Sigmoid colon (tissue), 4 donors: ENCODE results near the gene FUT3.

ENCODE experiments used
- POLR2A ChIP-seq, 2 donors: fragments of 450-650 bp; IDR thresholded peaks; one replicate each; pipeline ENCODE4 v1.6.1; 2016; ENCODE audit warnings: antibody characterized with exemption in 2 of 2, mild to moderate bottlenecking in 2 of 2, moderate library complexity in 2 of 2
- POLR2AphosphoS5 ChIP-seq, 4 donors: sonication (generic); formaldehyde crosslinking; IDR thresholded peaks; one replicate each; pipeline ENCODE4 v1.6.1; 2017; ENCODE audit warnings: antibody characterized with exemption in 4 of 4
- TF ChIP-seq, protein P1 (sequence below), 4 experiments: fragments of 450-650 bp in 3 of 4; fragments of 200-600 bp in 1 of 4; IDR thresholded peaks; one replicate each; pipeline ENCODE4 v1.5.1; 2016 to 2019; ENCODE audit warnings: antibody characterized with exemption in 4 of 4, mild to moderate bottlenecking in 3 of 4, moderate library complexity in 2 of 4

DNA sequence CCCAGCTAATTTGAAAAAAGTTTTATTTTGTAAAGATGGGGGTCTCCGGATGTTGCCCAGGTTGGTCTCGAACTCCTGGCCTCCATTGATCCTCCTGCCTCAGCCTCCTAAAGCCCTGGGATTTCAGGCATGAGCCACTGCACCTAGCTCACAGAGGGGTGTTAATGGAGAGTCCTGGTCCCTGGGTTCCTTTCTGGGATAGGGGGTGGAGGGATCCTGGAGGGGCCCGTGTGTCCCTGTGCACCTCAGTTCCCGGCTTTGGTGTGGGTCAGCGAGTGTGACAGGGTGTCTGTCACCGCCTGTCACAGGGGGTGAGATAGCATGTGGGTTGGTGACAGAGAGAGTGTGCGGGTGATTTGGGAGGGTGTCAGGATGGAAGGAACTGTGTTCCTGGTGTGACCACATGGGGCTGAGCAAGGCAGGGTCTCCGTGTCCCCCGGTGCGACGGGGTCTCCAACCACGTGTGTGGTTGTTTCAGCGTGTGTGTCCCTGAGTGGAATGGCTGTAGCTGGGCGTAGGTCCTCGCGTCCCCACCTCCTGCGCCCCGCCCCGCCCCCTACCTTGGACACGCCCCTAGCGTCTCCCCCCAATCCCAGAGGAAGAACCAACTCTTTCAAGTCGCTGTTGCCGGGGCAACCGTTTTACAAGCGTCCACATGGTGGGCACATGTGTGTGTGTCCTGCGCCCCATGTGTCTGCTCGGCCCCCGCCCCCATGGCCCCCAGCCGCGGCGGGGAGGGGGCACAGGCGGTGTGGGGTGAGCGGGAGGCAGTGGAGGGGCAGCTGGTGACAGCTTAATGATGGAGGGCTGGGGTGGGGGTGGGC lies 49.2 kb downstream of the FUT3 start:
- TF ChIP-seq, protein P1, sequence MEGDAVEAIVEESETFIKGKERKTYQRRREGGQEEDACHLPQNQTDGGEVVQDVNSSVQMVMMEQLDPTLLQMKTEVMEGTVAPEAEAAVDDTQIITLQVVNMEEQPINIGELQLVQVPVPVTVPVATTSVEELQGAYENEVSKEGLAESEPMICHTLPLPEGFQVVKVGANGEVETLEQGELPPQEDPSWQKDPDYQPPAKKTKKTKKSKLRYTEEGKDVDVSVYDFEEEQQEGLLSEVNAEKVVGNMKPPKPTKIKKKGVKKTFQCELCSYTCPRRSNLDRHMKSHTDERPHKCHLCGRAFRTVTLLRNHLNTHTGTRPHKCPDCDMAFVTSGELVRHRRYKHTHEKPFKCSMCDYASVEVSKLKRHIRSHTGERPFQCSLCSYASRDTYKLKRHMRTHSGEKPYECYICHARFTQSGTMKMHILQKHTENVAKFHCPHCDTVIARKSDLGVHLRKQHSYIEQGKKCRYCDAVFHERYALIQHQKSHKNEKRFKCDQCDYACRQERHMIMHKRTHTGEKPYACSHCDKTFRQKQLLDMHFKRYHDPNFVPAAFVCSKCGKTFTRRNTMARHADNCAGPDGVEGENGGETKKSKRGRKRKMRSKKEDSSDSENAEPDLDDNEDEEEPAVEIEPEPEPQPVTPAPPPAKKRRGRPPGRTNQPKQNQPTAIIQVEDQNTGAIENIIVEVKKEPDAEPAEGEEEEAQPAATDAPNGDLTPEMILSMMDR (IDR thresholded peaks at IDR 0.05): no peak
- TF ChIP-seq POLR2AphosphoS5 (IDR thresholded peaks at IDR 0.05): no peak
- TF ChIP-seq POLR2A (IDR thresholded peaks at IDR 0.05): no peak
